ENCODE results near the gene TOP1. TPM values are rescaled to one million over a fixed set of nuclear protein-coding genes. Genes with fewer than 3 reads are reported as not detected.

Gene TOP1
- polyA plus RNA-seq, 2 of the 4 experiments (the other 2 are of a cell fraction), result 20.8 to 70.6 TPM

DNA sequence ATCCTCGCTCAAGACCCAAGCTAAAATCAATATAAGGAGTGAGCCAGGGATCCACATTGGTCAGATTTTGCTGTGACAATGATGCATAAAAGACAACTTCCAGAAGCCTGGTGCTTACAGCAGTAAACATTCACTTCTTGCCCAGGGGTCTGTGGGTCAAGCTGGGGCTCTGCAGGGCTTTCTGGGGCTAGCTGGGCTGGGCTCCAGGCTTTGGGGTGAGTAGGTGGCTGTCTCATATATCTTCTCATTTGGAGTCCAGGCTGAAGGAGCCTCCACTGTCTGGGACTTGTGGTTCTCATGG lies 25.8 kb upstream of the TOP1 start:
- Histone ChIP-seq H3K9me3 (peaks cover 10% of the 10 kb centered on the region), H3K27ac (peak overlapping the region; percentile 84 to 89), H3K4me1 (peaks cover 42% of the 10 kb centered on the region), H3K4me3 (no peak overlapping the region), H3K4me2 (peak overlapping the region; percentile 62)
- no peak; a peak in 1 of 6 replicates for ATAC-seq
- no peak for FAIRE-seq
- TF ChIP-seq, protein P1, sequence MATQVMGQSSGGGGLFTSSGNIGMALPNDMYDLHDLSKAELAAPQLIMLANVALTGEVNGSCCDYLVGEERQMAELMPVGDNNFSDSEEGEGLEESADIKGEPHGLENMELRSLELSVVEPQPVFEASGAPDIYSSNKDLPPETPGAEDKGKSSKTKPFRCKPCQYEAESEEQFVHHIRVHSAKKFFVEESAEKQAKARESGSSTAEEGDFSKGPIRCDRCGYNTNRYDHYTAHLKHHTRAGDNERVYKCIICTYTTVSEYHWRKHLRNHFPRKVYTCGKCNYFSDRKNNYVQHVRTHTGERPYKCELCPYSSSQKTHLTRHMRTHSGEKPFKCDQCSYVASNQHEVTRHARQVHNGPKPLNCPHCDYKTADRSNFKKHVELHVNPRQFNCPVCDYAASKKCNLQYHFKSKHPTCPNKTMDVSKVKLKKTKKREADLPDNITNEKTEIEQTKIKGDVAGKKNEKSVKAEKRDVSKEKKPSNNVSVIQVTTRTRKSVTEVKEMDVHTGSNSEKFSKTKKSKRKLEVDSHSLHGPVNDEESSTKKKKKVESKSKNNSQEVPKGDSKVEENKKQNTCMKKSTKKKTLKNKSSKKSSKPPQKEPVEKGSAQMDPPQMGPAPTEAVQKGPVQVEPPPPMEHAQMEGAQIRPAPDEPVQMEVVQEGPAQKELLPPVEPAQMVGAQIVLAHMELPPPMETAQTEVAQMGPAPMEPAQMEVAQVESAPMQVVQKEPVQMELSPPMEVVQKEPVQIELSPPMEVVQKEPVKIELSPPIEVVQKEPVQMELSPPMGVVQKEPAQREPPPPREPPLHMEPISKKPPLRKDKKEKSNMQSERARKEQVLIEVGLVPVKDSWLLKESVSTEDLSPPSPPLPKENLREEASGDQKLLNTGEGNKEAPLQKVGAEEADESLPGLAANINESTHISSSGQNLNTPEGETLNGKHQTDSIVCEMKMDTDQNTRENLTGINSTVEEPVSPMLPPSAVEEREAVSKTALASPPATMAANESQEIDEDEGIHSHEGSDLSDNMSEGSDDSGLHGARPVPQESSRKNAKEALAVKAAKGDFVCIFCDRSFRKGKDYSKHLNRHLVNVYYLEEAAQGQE (IDR thresholded peaks at IDR 0.05), result no peak
- no peak for TF ChIP-seq ZNF302 (CRISPR knock-in tag; IDR thresholded peaks at IDR 0.05)
- TF ChIP-seq MYC (IDR thresholded peaks at IDR 0.05; ENCODE audit: borderline replicate concordance, low read length), result no peak
- TF ChIP-seq, protein P2, sequence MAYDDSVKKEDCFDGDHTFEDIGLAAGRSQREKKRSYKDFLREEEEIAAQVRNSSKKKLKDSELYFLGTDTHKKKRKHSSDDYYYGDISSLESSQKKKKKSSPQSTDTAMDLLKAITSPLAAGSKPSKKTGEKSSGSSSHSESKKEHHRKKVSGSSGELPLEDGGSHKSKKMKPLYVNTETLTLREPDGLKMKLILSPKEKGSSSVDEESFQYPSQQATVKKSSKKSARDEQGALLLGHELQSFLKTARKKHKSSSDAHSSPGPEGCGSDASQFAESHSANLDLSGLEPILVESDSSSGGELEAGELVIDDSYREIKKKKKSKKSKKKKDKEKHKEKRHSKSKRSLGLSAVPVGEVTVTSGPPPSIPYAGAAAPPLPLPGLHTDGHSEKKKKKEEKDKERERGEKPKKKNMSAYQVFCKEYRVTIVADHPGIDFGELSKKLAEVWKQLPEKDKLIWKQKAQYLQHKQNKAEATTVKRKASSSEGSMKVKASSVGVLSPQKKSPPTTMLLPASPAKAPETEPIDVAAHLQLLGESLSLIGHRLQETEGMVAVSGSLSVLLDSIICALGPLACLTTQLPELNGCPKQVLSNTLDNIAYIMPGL (CRISPR knock-in tag; IDR thresholded peaks at IDR 0.05; ENCODE audit: borderline replicate concordance), result no peak
- TF ChIP-seq ATOH8 (CRISPR knock-in tag; IDR thresholded peaks at IDR 0.05; ENCODE audit: low read depth), result no peak
- TF ChIP-seq RNF2 (IDR thresholded peaks at IDR 0.05; ENCODE audit: borderline replicate concordance, low read depth), result no peak
- TF ChIP-seq RCOR1 (IDR thresholded peaks at IDR 0.05; ENCODE audit: low read depth, low read length), result no peak
- no peak for TF ChIP-seq NFE2L2 (conservative IDR thresholded peaks at IDR 0.05; ENCODE audit: low read length)
- no peak for TF ChIP-seq CTCF (IDR thresholded peaks at IDR 0.05)
- TF ChIP-seq ESRRA (IDR thresholded peaks at IDR 0.05; ENCODE audit: borderline replicate concordance, low read length), result no peak
- 94% methylated on average over 1 of the region's 1 CpG for WGBS (ENCODE audit: missing lambda C conversion rate)
- CTCF ChIA-PET, result interaction anchor here (1.1 to 4.1 kb wide), 4 partner anchors 12 to 93 kb away, joined by 3 to 35 read pairs (median 6); no protein-coding TSS in a partner anchor
- POLR2A ChIA-PET, result interaction anchor here (0.7 kb wide), 1 partner anchor 14 kb away, joined by 3 read pairs; no protein-coding TSS in a partner anchor
- no peak for DNase-seq (ENCODE audit: low read depth in 1 of 2, low spot score in 1 of 2)

GRCh38 chr20:41003143-41003935 lies 25.3 kb upstream of the TOP1 start:
- ChIA-PET POLR2A (interaction anchor here (0.7 kb wide), 1 partner anchor 14 kb away, joined by 3 read pairs; no protein-coding TSS in a partner anchor), CTCF (interaction anchor here (1.5 to 4.1 kb wide), 2 partner anchors 12 to 35 kb away, joined by 3 to 35 read pairs; no protein-coding TSS in a partner anchor)
- ATAC-seq, result peak; percentile 86 to 97
- no peak for TF ChIP-seq ATOH8 (CRISPR knock-in tag; IDR thresholded peaks at IDR 0.05; ENCODE audit: low read depth)
- TF ChIP-seq, protein P1 (IDR thresholded peaks at IDR 0.05), result no peak
- TF ChIP-seq RCOR1 (IDR thresholded peaks at IDR 0.05; ENCODE audit: low read depth, low read length), result no peak
- TF ChIP-seq MYC (IDR thresholded peaks at IDR 0.05; ENCODE audit: borderline replicate concordance, low read length), result 0 out of 2 replicates have a peak, but pooled peaks have one; percentile 80
- TF ChIP-seq CHD4 (IDR thresholded peaks at IDR 0.05; ENCODE audit: borderline replicate concordance), result no peak
- no peak for TF ChIP-seq FOXS1 (CRISPR knock-in tag; IDR thresholded peaks at IDR 0.05)
- TF ChIP-seq ZSCAN20 (CRISPR knock-in tag; IDR thresholded peaks at IDR 0.05), result no peak
- TF ChIP-seq EHF (CRISPR knock-in tag; IDR thresholded peaks at IDR 0.05), result no peak
- peak; percentile 17; the same call in 1 of the 3 replicates for TF ChIP-seq SMC3 (IDR thresholded peaks at IDR 0.05)
- no peak for TF ChIP-seq PBX3 (IDR thresholded peaks at IDR 0.05)
- no peak for TF ChIP-seq ZC3H11A (IDR thresholded peaks at IDR 0.05)
- no peak for TF ChIP-seq SREBF2 (IDR thresholded peaks at IDR 0.05)
- TF ChIP-seq TP53 (CRISPR knock-in tag; IDR thresholded peaks at IDR 0.05), result no peak

More at GRCh38 chr20:41003143-41003935, 25.3 kb upstream of the TOP1 start:
- peak overlapping the region; percentile 84 to 89 for H3K27ac ChIP-seq
- FAIRE-seq (no peak), DNase-seq (ENCODE audit: low read depth in 1 of 2, low spot score in 1 of 2) (peak; percentile 90 to 92)
- H3K4me3 ChIP-seq, result no peak overlapping the region
- WGBS (ENCODE audit: missing lambda C conversion rate), result 4% methylated on average over 12 of the region's 12 CpGs
- H3K4me1 ChIP-seq, result peaks cover 48% of the 10 kb centered on the region
- peak overlapping the region; percentile 62 for H3K4me2 ChIP-seq
- peaks cover 10% of the 10 kb centered on the region for H3K9me3 ChIP-seq

Data from A549 (cell line).